SK-N-MC (cell line): ENCODE results near the gene ABO.

Experiments used
- EZH2 ChIP-seq: fragments of 200-600 bp; sonication (generic); IDR thresholded peaks from one replicate; pipeline ENCODE4 v1.6.1; 2017; ENCODE audit warnings: antibody characterized with exemption
- POLR2AphosphoS5 ChIP-seq: IDR thresholded peaks from 2 replicates; pipeline ENCODE4 v1.6.1; 2012; ENCODE audit warnings: mild to moderate bottlenecking, low read depth, low read length, borderline replicate concordance

- TF ChIP-seq EZH2 (no peak), POLR2AphosphoS5 (no peak)
Measured at GRCh38 chr9:133282464-133283238, 7.7 kb upstream of the ABO start.
